GM12872 (cell line): Measurements from ENCODE around the gene ZNF471.

ENCODE experiments used
- CTCF ChIP-seq: IDR thresholded peaks from 3 replicates; pipeline ENCODE4 v1.5.1; 2011; ENCODE audit warnings: low read depth, mild to moderate bottlenecking, low read length, moderate library complexity; ENCODE audit not compliant: insufficient read depth

The ZNF471 gene

GRCh38 chr19:56507446-56508289, at the start of gene ZNF471:
Gene ZNF471, plus strand, starts transcription at chr19:56507855. Its CDS starts 3,717 bp downstream, at chr19:56511572.
- TF ChIP-seq CTCF = no peak

- TF ChIP-seq CTCF = no peak
Measured at GRCh38 chr19:56474308-56474707, 33.3 kb upstream of the ZNF471 start.

GRCh38 chr19:56476093-56476492, 31.6 kb upstream of the ZNF471 start:
- TF ChIP-seq CTCF = no peak

GRCh38 chr19:56476651-56477428, 30.8 kb upstream of the ZNF471 start, which contains the start of gene ZNF667:
Gene ZNF667, minus strand, starts transcription at chr19:56477345. Its CDS starts 14,975 bp downstream, at chr19:56462370.
- TF ChIP-seq CTCF = no peak

GRCh38 chr19:56477429-56478338, 30.0 kb upstream of the ZNF471 start:
- no peak for TF ChIP-seq CTCF

GRCh38 chr19:56491399-56491798, 16.3 kb upstream of the ZNF471 start:
- TF ChIP-seq CTCF = no peak
